Endothelial cell of umbilical vein (primary cell): ENCODE data around the gene WDR72. TPM values are rescaled to one million over a fixed set of nuclear protein-coding genes. Genes with fewer than 3 reads are reported as not detected.

ENCODE experiments used
- BruUV-seq: library from RNA; stranded (reverse); fragments of 400-500 nt; replicated peaks from 2 replicates; lab custom pipeline; 2021; lab: Mats Ljungman, UMichigan
- CTCF ChIA-PET: fragments of 300-600, 350-600 bp; sonication (Branson Sonifier 250); formaldehyde crosslinking; loops from one replicate; lab custom pipeline; 2021; ENCODE audit warnings: antibody characterized with exemption, inconsistent platforms; lab: Charles Lee
- POLR2A ChIA-PET: fragments of 300-600, 350-600 bp; sonication (Branson Sonifier 250); formaldehyde crosslinking; loops from one replicate; lab custom pipeline; 2021; ENCODE audit warnings: antibody characterized with exemption, inconsistent platforms; lab: Charles Lee
- DNase-seq: peaks from one replicate; pipeline ENCODE4 v3.0.0-alpha.2; 2011; ENCODE audit warnings: low read depth, low spot score
- FAIRE-seq: peaks from 2 replicates; lab custom pipeline; 2011; peaks lifted over from hg19 to GRCh38; lab: Jason Lieb, UNC
- H2AFZ ChIP-seq: 2 replicates; pipeline ENCODE4 v1.6.0; 2012; ENCODE audit warnings: low read depth, low read length, control low read depth, inconsistent platforms
- H3K27ac ChIP-seq: 2 replicates; pipeline ENCODE4 v1.5.1; 2011; ENCODE audit warnings: low read depth, mild to moderate bottlenecking, control low read depth, low read length, moderate library complexity; ENCODE audit not compliant: insufficient read depth
- H3K27me3 ChIP-seq, 2 experiments: 2 replicates each; pipeline versions ENCODE4 v1.6.0 to v1.6.1; 2011; ENCODE audit warnings: low read length in 2 of 2, mixed read lengths in 1 of 2; ENCODE audit not compliant: control insufficient read depth in 2 of 2, insufficient read depth in 2 of 2
- H3K36me3 ChIP-seq, 2 experiments: 2 replicates in 1 of 2; 3 replicates in 1 of 2; pipeline ENCODE4 v1.5.1; 2011; ENCODE audit warnings: low read length in 2 of 2, mild to moderate bottlenecking in 1 of 2, moderate library complexity in 1 of 2; ENCODE audit not compliant: control insufficient read depth in 2 of 2, insufficient read depth in 2 of 2; ENCODE audit errors: extremely low read depth in 1 of 2
- H3K4me1 ChIP-seq: 3 replicates; pipeline ENCODE4 v1.5.1; 2011; ENCODE audit warnings: mild to moderate bottlenecking, low read length; ENCODE audit not compliant: control insufficient read depth, insufficient read depth; ENCODE audit errors: extremely low read depth
- H3K4me2 ChIP-seq: 2 replicates; pipeline ENCODE4 v1.6.1; 2011; ENCODE audit warnings: low read length, control low read depth, mixed read lengths; ENCODE audit not compliant: insufficient read depth
- H3K4me3 ChIP-seq, 3 experiments: fragments of 200-600 bp in 1 of 3; sonication (generic), shearing (Covaris generic) in 1 of 3; replicated peaks in 1 of 3; 2 replicates each; pipeline ENCODE4 v1.5.1; 2011 to 2016; ENCODE audit warnings: control low read depth in 3 of 3, low read length in 3 of 3, mild to moderate bottlenecking in 2 of 3, inconsistent platforms in 1 of 3, low read depth in 1 of 3, moderate library complexity in 1 of 3; ENCODE audit not compliant: insufficient read depth in 1 of 3
- H3K79me2 ChIP-seq: 2 replicates; pipeline ENCODE4 v1.6.0; 2012; ENCODE audit warnings: low read length, inconsistent platforms; ENCODE audit not compliant: control insufficient read depth, insufficient read depth
- H3K9ac ChIP-seq: replicated peaks from 2 replicates; pipeline ENCODE3; 2011; ENCODE audit warnings: low read length, control low read depth; ENCODE audit not compliant: insufficient read depth; ENCODE audit errors: extremely low read depth
- H3K9me1 ChIP-seq: replicated peaks from 3 replicates; pipeline ENCODE4 v1.6.0; 2011; ENCODE audit warnings: mild to moderate bottlenecking, low read length; ENCODE audit not compliant: control insufficient read depth, insufficient read depth; ENCODE audit errors: extremely low read depth
- H3K9me3 ChIP-seq: replicated peaks from 2 replicates; pipeline ENCODE4 v1.5.1; 2012; ENCODE audit warnings: low read length, inconsistent platforms; ENCODE audit not compliant: control insufficient read depth, insufficient read depth
- H4K20me1 ChIP-seq: replicated peaks from 2 replicates; pipeline ENCODE3; 2011; ENCODE audit warnings: mild to moderate bottlenecking, low read length; ENCODE audit not compliant: control insufficient read depth, insufficient read depth; ENCODE audit errors: extremely low read depth
- EZH2 ChIP-seq: IDR thresholded peaks from 2 replicates; pipeline ENCODE4 v1.6.1; 2012; ENCODE audit warnings: borderline replicate concordance, low read depth, mild to moderate bottlenecking, moderate library complexity, low read length, inconsistent platforms; ENCODE audit not compliant: severe bottlenecking
- FOS ChIP-seq: IDR thresholded peaks from 2 replicates; pipeline ENCODE4 v1.6.1; 2011; ENCODE audit warnings: mild to moderate bottlenecking, low read length, moderate library complexity, borderline replicate concordance; ENCODE audit not compliant: insufficient read depth
- GATA2 ChIP-seq: IDR thresholded peaks from 2 replicates; pipeline ENCODE4 v1.7.0; 2011; ENCODE audit warnings: low read depth, mild to moderate bottlenecking, moderate library complexity, mixed read lengths, low read length; ENCODE audit not compliant: insufficient read length, insufficient read depth
- MYC ChIP-seq: IDR thresholded peaks from one replicate; pipeline ENCODE4 v1.6.1; 2011; ENCODE audit warnings: mild to moderate bottlenecking, low read depth, low read length
- POLR2A ChIP-seq: IDR thresholded peaks from 2 replicates; pipeline ENCODE4 v1.6.1; 2012; ENCODE audit warnings: low read depth, mild to moderate bottlenecking, control low read depth, low read length
- POLR2AphosphoS5 ChIP-seq: IDR thresholded peaks from 2 replicates; pipeline ENCODE4 v1.6.1; 2012; ENCODE audit warnings: low read depth, mild to moderate bottlenecking, control low read depth, low read length, moderate library complexity; ENCODE audit not compliant: insufficient read depth
- dilution Hi-C: fragments of 300-500 bp; cut with MboI; formaldehyde crosslinking; loops from one replicate; pipeline ENCODE4 v1.15.0; 2019; ENCODE audit warnings: low sequenced_read_pairs; ENCODE audit not compliant: extremely low pct_ligation_motif_present
- intact Hi-C: fragments of 100-400 bp; cut with micrococcal nuclease; formaldehyde crosslinking; loops from one replicate; pipeline ENCODE4 v1.10.0; 2022
- polyA plus RNA-seq, 4 experiments: library from polyadenylated mRNA; depleted of rRNA in 3 of 4; stranded (reverse) in 3 of 4; unstranded in 1 of 4; fragments of >200 nt; gene quantifications; 2 replicates each; pipeline versions ENCODE4 v1.2.1 to v1.2.3, GENCODE V29; 2011 to 2012; ENCODE audit warnings: missing spikeins in 1 of 4
- total RNA-seq: library from RNA; stranded (reverse); gene quantifications from 2 replicates; pipeline ENCODE4 v1.2.3, GENCODE V29; 2021
- TF ChIP-seq, protein P1 (sequence below): IDR thresholded peaks from 2 replicates; pipeline ENCODE4 v1.6.1; 2011; ENCODE audit not compliant: insufficient read depth, insufficient read length
- TF ChIP-seq, protein P2 (sequence below), 2 donors: IDR thresholded peaks; 1 replicate in 1 of 2; 2 replicates in 1 of 2; pipeline ENCODE4 v1.5.1; 2011; ENCODE audit warnings: low read length in 2 of 2, mild to moderate bottlenecking in 2 of 2, moderate library complexity in 2 of 2, control low read depth in 1 of 2, inconsistent platforms in 1 of 2, low read depth in 1 of 2; ENCODE audit not compliant: insufficient read depth in 1 of 2; ENCODE audit errors: extremely low read depth in 1 of 2

Gene WDR72
- total and polyA plus RNA-seq, 2 donors (not counting 3 experiments of a cell fraction or from before 2014, with no cell fraction given), result not detected

DNA sequence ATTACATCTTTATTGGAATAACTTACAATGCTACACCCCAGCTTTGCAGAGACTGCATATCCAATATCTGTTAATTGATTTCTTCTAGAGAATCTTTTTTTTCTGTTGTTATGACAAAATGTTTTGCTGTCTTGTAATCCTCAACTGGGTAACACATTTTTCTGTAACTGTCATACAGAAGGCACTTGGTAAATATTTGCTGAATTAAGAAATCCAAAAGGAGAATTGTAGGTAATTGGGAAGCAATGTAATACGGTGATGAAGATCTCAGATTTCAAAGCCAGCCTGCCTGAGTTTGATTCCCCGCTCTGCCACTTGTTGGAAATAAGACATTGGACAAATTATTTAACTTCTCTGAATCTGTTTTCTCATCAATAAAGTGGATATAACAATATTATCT is 169.1 kb downstream of the WDR72 start:
- H3K4me2 ChIP-seq, result no peak overlapping the region
- POLR2A ChIA-PET, result no interaction called here
- BruUV-seq, result no TSS peak
- H3K27ac ChIP-seq, result no peak overlapping the region
- H4K20me1 ChIP-seq, result no peaks in the 10 kb centered on the region
- H3K4me1 ChIP-seq, result no peaks in the 10 kb centered on the region
- no peaks in the 10 kb centered on the region for H3K36me3 ChIP-seq
- H3K27me3 ChIP-seq, result no peaks in the 10 kb centered on the region
- intact Hi-C loops (no loop called here), dilution Hi-C loops (no loop called here)
- no peaks in the 10 kb centered on the region for H3K9me1 ChIP-seq
- CTCF ChIA-PET, result interaction anchor here (1.5 kb wide), 1 partner anchor 10 kb away, joined by 7 read pairs; no protein-coding TSS in a partner anchor
- no peak overlapping the region for H3K9ac ChIP-seq
- no peaks in the 10 kb centered on the region for H3K9me3 ChIP-seq
- H3K4me3 ChIP-seq, result no peak overlapping the region
- FAIRE-seq (no peak), DNase-seq (no peak)
- H3K79me2 ChIP-seq, result no peaks in the 10 kb centered on the region
- no peak for TF ChIP-seq MYC
- no peak for TF ChIP-seq POLR2AphosphoS5
- no peak for TF ChIP-seq POLR2A
- no peak for TF ChIP-seq EZH2
- TF ChIP-seq FOS, result no peak
- TF ChIP-seq, protein P1, sequence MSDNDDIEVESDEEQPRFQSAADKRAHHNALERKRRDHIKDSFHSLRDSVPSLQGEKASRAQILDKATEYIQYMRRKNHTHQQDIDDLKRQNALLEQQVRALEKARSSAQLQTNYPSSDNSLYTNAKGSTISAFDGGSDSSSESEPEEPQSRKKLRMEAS, result no peak
- TF ChIP-seq, protein P2, sequence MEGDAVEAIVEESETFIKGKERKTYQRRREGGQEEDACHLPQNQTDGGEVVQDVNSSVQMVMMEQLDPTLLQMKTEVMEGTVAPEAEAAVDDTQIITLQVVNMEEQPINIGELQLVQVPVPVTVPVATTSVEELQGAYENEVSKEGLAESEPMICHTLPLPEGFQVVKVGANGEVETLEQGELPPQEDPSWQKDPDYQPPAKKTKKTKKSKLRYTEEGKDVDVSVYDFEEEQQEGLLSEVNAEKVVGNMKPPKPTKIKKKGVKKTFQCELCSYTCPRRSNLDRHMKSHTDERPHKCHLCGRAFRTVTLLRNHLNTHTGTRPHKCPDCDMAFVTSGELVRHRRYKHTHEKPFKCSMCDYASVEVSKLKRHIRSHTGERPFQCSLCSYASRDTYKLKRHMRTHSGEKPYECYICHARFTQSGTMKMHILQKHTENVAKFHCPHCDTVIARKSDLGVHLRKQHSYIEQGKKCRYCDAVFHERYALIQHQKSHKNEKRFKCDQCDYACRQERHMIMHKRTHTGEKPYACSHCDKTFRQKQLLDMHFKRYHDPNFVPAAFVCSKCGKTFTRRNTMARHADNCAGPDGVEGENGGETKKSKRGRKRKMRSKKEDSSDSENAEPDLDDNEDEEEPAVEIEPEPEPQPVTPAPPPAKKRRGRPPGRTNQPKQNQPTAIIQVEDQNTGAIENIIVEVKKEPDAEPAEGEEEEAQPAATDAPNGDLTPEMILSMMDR (IDR thresholded peaks at IDR 0.05; ENCODE audit: extremely low read depth in 1 of 2, insufficient read depth in 1 of 2, low read depth in 1 of 2, low read length in 2 of 2), result no peak
- no peak for TF ChIP-seq GATA2
- H2AFZ ChIP-seq, result no peak overlapping the region
